GM12801 (cell line): ENCODE measurements around the gene ATP8B4.

ENCODE experiments used
- CTCF ChIP-seq: IDR thresholded peaks from one replicate; pipeline ENCODE4 v1.5.1; 2011; ENCODE audit warnings: control low read depth; ENCODE audit not compliant: insufficient read length; ENCODE audit errors: extremely low read depth

Gene ATP8B4

GRCh38 chr15:50046159-50046558 lies 72.9 kb downstream of the ATP8B4 start:
- no peak for TF ChIP-seq CTCF

- TF ChIP-seq CTCF: no peak
Observed at GRCh38 chr15:50044904-50045303, 74.1 kb downstream of the ATP8B4 start.

- no peak for TF ChIP-seq CTCF
Observed at GRCh38 chr15:50044406-50044805, 74.6 kb downstream of the ATP8B4 start.

GRCh38 chr15:50042775-50043174 lies 76.3 kb downstream of the ATP8B4 start:
- TF ChIP-seq CTCF: no peak

- no peak for TF ChIP-seq CTCF
Observed at GRCh38 chr15:50030456-50030855, 88.6 kb downstream of the ATP8B4 start.

- no peak for TF ChIP-seq CTCF
Observed at GRCh38 chr15:50028326-50028725, 90.7 kb downstream of the ATP8B4 start.

- no peak for TF ChIP-seq CTCF
Observed at GRCh38 chr15:50024281-50024680, 94.8 kb downstream of the ATP8B4 start.

GRCh38 chr15:50018491-50018890 lies 100.5 kb downstream of the ATP8B4 start:
- no peak for TF ChIP-seq CTCF
